GM12891 (cell line): ENCODE measurements around the gene TBCD.

Experiments
- DNase-seq: peaks from one replicate; pipeline ENCODE4 v3.0.0; 2011; ENCODE audit warnings: low spot score; ENCODE audit not compliant: insufficient read length
- FAIRE-seq: peaks from 2 replicates; lab custom pipeline; 2011; peaks lifted over from hg19 to GRCh38; lab: Jason Lieb, UNC
- PAX5 ChIP-seq: IDR thresholded peaks from 2 replicates; pipeline ENCODE4 v1.6.1; 2011; ENCODE audit warnings: low read length, moderate library complexity, mild to moderate bottlenecking; ENCODE audit not compliant: insufficient read depth, severe bottlenecking
- POLR2A ChIP-seq: IDR thresholded peaks from 2 replicates; pipeline ENCODE4 v1.6.1; 2011; ENCODE audit warnings: low read depth, low read length, control low read depth
- POLR2AphosphoS5 ChIP-seq: IDR thresholded peaks from 2 replicates; pipeline ENCODE4 v1.6.1; 2011; ENCODE audit warnings: low read depth, low read length, control low read depth
- POU2F2 ChIP-seq: IDR thresholded peaks from 2 replicates; pipeline ENCODE4 v1.6.1; 2011; ENCODE audit warnings: low read depth, mild to moderate bottlenecking, control low read depth, low read length, moderate library complexity
- SPI1 ChIP-seq: IDR thresholded peaks from 2 replicates; pipeline ENCODE4 v1.6.1; 2011; ENCODE audit warnings: low read depth, low read length, control low read depth
- TAF1 ChIP-seq: IDR thresholded peaks from 2 replicates; pipeline ENCODE4 v1.6.1; 2011; ENCODE audit warnings: low read depth, low read length, control low read depth

TBCD gene

DNA sequence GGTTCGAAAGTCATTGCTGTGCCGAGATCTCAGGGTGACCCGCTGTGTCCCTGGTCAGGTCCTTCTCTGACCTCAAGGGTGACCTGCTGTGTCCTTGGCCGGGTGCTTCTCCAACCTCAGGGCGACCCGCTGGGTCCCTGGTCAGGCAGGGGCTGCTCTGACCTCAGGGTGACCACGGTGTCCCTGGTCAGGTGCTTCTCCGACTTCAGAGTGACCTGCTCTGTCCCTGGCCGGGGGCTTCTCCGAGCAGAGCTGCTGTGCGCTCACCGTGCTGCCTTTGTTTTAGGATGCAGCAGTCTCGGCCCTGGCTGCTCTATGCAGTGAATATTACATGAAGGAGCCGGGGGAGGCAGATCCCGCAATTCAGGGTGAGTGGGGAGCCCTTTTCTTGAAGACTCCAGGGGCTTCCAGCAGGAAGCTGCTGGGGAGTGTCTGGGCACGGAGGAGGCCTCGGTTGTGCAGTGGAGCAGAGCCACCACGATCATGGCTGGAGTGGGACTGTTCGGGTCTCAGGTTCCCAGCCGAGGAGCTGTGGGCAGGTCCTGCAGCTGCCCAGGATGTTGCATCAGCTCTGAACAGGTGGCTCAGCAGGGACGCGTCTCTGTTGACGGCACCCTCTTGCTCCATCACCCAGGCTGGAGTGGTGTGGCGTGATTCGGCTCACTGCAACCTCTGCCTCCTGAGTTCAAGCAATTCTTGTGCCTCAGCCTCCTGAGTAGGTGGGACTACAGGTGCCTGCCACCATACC is 171.7 kb downstream of the TBCD start:
- DNase-seq (no peak), FAIRE-seq (no peak)
- TF ChIP-seq POLR2AphosphoS5 (no peak), PAX5 (no peak), TAF1 (no peak), POU2F2 (no peak), POLR2A (no peak)

DNA sequence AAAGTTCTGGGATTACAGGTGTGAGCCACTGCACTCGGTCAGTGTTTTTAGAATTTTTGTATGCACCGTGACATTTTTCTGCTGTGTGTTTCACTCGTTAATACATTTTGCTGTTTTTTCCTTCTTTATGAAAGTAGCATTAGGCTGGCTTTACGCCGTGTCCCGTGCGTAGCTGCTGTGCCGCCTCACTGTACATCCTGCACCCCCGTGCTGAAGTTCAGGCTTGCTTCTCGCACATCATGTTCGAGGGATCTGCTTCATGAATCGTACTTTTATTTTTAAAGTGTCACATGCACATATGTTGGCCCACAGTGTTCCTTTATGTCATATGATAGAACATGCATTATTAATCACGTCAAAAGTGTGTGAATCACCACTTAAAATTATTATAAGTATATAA is 172.3 kb downstream of the TBCD start:
- DNase-seq, result no peak
- FAIRE-seq, result no peak
- TF ChIP-seq TAF1, result no peak
- TF ChIP-seq POU2F2, result no peak
- TF ChIP-seq SPI1, result no peak
- TF ChIP-seq POLR2A, result no peak
- no peak for TF ChIP-seq PAX5
- no peak for TF ChIP-seq POLR2AphosphoS5

DNA sequence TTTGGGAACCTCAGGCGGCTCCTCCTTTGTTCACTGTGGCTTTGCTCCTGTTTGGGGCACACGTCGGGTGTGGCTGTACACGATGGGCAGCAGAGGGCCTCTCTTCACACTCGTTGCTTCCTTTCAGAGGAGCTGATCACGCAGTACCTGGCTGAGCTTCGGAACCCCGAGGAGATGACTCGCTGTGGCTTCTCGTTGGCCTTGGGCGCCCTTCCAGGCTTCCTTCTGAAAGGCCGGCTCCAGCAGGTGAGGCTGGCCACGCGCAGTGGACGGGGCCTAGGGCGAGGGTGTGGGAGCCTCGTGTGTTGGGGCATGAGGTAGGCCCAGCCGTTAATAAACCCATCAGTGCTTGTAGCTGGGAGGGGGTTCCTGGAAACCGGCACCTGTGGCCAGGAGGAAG is 172.9 kb downstream of the TBCD start:
- FAIRE-seq (no peak), DNase-seq (no peak)
- TF ChIP-seq POU2F2, result no peak
- TF ChIP-seq TAF1, result no peak
- no peak for TF ChIP-seq SPI1
- TF ChIP-seq POLR2A, result no peak
- no peak for TF ChIP-seq PAX5
- no peak for TF ChIP-seq POLR2AphosphoS5

DNA sequence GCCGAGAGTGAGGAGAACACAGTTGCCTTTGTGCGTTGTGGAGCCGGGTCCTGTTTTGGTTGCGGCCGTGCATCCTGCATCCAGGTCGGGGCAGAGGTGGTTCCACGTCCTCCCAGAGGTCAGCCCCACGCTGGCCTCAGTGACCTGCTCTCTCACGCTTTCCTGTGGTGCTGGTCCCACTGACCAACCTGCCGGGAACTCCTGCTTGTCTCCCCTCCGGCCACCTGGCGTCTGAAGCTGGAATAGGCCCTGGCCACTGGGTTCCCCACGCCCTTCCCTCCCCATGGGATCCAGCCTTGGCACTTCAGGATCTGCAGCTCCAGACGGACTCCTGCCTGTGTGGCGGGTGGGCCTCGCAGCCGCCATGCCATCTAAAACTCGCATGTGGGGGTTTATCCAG is 173.5 kb downstream of the TBCD start:
- DNase-seq (no peak), FAIRE-seq (no peak)

DNA sequence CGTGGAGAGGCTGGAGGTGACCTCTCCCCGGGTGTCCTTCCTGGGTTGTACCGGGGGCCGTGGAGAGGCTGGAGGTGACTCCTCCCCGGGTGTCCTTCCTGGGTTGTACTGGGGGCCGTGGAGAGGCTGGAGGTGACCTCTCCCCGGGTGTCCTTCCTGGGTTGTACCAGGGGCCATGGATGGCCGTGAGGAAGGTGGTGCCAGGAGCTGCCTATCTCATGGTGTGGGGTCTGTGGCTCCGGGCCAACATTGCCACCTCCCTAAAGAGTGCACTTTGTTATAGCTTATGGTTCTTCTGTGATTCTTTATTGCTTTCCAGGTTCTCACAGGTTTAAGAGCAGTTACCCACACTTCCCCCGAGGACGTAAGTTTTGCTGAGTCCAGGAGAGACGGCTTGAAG is 174.2 kb downstream of the TBCD start:
- DNase-seq (no peak), FAIRE-seq (no peak)
- TF ChIP-seq PAX5 (no peak), TAF1 (no peak), POLR2AphosphoS5 (no peak), POLR2A (no peak), POU2F2 (no peak), SPI1 (no peak)

More for the DNA sequence above, 173.5 kb downstream of the TBCD start:
- no peak for TF ChIP-seq PAX5
- no peak for TF ChIP-seq POLR2AphosphoS5
- no peak for TF ChIP-seq POLR2A
- TF ChIP-seq TAF1, result no peak

DNA sequence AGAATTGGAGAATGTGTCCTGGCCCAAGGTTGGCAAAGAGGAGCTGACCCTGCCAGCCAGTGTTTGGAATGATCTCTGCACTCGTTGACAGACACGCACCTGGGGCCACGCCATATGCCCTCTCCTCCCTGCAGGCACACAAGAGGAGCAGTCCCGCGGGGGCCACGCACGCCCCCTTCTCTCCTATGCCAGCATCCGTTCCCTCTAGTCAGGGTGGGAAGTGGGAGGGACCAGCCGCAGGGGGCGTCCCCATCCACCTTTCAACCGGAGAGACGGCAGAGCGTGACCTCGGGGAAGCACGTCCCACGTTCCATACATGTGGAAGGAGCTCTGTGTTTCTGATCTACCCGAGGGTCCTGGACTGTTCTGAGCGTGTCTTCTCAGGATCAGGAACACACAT is 174.9 kb downstream of the TBCD start:
- FAIRE-seq (no peak), DNase-seq (no peak)
- no peak for TF ChIP-seq POU2F2
- TF ChIP-seq SPI1, result no peak
- TF ChIP-seq POLR2A, result no peak
- TF ChIP-seq TAF1, result no peak
- TF ChIP-seq POLR2AphosphoS5, result no peak
- no peak for TF ChIP-seq PAX5

DNA sequence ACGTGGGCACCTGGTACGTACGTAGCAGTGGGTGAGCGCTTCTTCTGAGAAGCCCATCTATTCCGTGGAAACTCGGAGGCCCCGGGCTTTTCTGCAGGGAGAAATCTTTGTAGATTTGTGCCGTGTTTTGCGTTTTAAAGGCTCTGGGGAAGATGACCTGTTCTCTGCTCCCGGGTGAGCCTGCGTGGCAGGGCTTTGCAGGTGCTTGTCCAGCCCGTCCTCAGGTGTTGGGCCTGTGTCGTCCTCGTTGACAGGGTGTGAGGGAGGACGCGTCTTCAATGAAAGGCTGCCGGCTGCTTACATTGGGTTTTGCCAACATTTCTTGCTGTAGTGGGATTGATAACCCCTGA is 175.4 kb downstream of the TBCD start:
- no peak for FAIRE-seq
- TF ChIP-seq POU2F2, result no peak
- TF ChIP-seq POLR2A, result no peak
- TF ChIP-seq SPI1, result no peak
- no peak for TF ChIP-seq TAF1
- TF ChIP-seq PAX5, result no peak
- TF ChIP-seq POLR2AphosphoS5, result no peak
- DNase-seq, result no peak

DNA sequence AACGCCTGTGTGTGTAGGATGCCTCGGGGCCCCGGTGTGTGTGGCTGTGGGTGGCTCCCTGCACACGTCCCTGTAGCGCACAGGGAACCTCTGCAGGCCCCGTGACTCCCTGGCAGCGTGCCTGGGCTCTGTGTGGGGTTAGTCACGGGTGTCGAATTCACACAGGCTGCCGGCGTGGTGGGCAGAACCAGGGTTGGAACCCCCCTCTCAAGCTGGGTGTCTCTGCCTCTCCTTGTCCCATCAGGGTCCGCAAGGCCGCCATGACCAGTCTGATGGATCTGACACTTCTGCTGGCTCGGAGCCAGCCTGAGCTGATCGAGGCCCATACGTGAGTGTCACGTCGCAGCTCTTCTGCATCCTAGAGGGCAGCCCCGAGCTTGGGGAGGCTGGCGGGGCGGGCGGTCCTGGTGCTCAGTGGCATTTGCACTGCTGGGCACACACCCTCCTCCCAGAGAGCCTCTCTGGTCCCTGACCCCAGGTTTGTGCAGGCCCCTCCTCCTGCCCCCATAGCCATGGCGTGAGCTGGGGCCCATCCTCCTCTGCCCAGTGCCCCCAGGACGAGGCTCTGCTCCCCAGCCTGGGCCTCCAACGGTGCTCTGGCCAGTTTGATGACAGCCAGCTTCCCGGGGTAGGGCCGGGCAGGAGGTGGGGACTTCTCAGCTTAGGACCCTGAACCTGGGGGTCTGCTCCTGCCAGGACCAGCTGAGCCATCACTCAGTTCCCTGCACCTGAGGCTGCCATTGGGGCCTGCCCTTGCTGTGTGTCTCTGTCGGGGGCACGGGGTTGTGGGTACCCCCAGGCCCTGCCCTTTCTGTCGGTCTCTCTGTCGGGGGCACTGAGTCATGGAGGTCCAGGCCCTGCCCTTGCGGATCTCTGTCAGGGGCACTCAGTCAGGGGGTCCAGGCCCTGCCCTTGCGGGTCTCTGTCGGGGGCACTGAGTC is 176.1 kb downstream of the TBCD start:
- TF ChIP-seq POLR2AphosphoS5 (no peak), SPI1 (no peak), TAF1 (no peak), PAX5 (no peak)
- FAIRE-seq (no peak), DNase-seq (no peak)

DNA sequence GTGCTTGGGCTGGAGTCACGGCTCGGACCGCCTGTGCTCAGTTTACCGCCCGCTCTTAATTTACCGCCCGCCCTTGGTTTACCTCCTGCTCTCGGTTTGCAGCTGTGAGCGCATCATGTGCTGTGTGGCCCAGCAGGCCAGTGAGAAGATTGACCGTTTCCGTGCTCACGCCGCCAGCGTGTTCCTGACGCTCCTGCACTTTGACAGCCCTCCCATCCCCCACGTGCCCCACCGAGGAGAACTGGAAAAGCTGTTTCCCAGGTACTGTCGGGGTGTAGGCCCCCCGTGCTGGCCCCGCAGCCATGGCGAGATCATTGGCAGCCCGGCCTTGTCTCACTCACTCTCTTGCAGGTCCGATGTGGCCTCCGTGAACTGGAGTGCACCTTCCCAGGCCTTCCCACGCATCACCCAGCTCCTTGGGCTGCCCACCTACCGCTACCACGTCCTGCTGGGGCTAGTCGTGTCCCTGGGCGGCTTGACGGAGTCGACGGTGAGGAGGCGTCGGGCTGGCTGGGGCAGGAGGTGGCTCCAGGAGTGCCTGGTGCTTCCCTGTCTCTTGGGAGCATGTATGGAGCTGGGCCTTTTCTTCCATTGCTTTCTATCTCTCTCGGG is 177.3 kb downstream of the TBCD start:
- FAIRE-seq (no peak), DNase-seq (no peak)
- TF ChIP-seq SPI1, result no peak
- no peak for TF ChIP-seq TAF1
- no peak for TF ChIP-seq POLR2A
- no peak for TF ChIP-seq POU2F2
- no peak for TF ChIP-seq POLR2AphosphoS5
